Suprapubic skin (tissue), 4 donors: ENCODE data around the gene PTHLH. TPM values are rescaled to one million over a fixed set of nuclear protein-coding genes. Genes with fewer than 3 reads are reported as not detected.

Experiments
- DNase-seq, 2 donors: peaks; one replicate each; pipeline ENCODE4 v3.0.0-alpha.2; 2019; ENCODE audit warnings: low spot score in 2 of 2
- H3K27ac ChIP-seq: fragments of 200-600 bp; sonication (generic); one replicate; pipeline ENCODE4 v1.5.1; 2019
- H3K27me3 ChIP-seq: fragments of 200-600 bp; sonication (generic); one replicate; pipeline ENCODE4 v1.5.1; 2019
- H3K36me3 ChIP-seq: fragments of 200-600 bp; sonication (generic); one replicate; pipeline ENCODE4 v1.5.1; 2019
- H3K4me1 ChIP-seq: fragments of 200-600 bp; sonication (generic); one replicate; pipeline ENCODE4 v1.5.1; 2019
- H3K4me3 ChIP-seq: fragments of 200-600 bp; sonication (generic); one replicate; pipeline ENCODE4 v1.5.1; 2019; ENCODE audit warnings: mild to moderate bottlenecking
- H3K9me3 ChIP-seq: fragments of 200-600 bp; sonication (generic); one replicate; pipeline ENCODE4 v1.5.1; 2019
- CTCF ChIP-seq, 2 donors: fragments of 200-600 bp in 1 of 2; fragments of 450-650 bp in 1 of 2; sonication (generic) in 1 of 2; IDR thresholded peaks; one replicate each; pipeline ENCODE4 v1.5.1; 2016 to 2019; ENCODE audit warnings: antibody characterized with exemption in 2 of 2, mild to moderate bottlenecking in 1 of 2, moderate library complexity in 1 of 2
- EP300 ChIP-seq: sonication (generic); formaldehyde crosslinking; IDR thresholded peaks from one replicate; pipeline ENCODE4 v1.6.1; 2017; ENCODE audit warnings: antibody characterized with exemption
- POLR2A ChIP-seq, 2 donors: fragments of 450-650 bp; IDR thresholded peaks; one replicate each; pipeline ENCODE4 v1.6.1; 2017; ENCODE audit warnings: antibody characterized with exemption in 2 of 2, mild to moderate bottlenecking in 2 of 2, moderate library complexity in 2 of 2
- POLR2AphosphoS5 ChIP-seq, 3 donors: sonication (generic); formaldehyde crosslinking; IDR thresholded peaks; one replicate each; pipeline ENCODE4 v1.6.1; 2017; ENCODE audit warnings: antibody characterized with exemption in 3 of 3
- WGBS: methylation state at CpG from one replicate; pipeline ENCODE4 v1.1.5; 2018; 5-methylcytosine and 5-hydroxymethylcytosine counted together
- total RNA-seq, 4 donors: library from RNA; depleted of rRNA; stranded (reverse); fragments of >200 nt; gene quantifications; one replicate each; pipeline ENCODE4 v1.1.0, GENCODE V29; 2016

The PTHLH gene
- total RNA-seq, 4 donors from 2014 or later: 1.1 to 2.0 TPM; not detected in 2

DNA sequence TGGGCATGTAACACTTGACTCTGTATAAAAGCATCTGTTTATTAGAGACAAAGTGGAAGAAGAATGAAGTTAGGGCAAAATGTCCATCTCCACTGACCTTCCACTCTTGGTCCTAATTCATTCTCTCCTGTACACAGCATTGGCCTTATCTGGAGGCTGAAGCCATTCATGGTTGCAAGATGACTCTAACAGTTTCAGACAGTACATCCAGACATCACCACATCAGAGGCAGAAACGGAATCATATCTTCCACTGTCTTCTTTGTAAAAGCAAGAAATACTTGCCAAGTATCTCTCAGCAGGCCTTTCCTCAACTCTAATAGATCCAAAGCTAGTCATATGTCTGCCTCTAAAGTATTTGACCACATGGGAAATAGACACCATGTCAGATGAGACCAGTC is 41.1 kb downstream of the PTHLH start:
- no peaks in the 10 kb centered on the region for H3K36me3 ChIP-seq
- DNase-seq: no peak
- H3K27ac ChIP-seq: no peak overlapping the region
- H3K9me3 ChIP-seq: no peaks in the 10 kb centered on the region
- H3K4me3 ChIP-seq: no peak overlapping the region
- WGBS: 80% methylated on average over 1 of the region's 1 CpG
- H3K4me1 ChIP-seq: no peaks in the 10 kb centered on the region
- no peaks in the 10 kb centered on the region for H3K27me3 ChIP-seq
- TF ChIP-seq CTCF (IDR thresholded peaks at IDR 0.05) (no peak), POLR2AphosphoS5 (IDR thresholded peaks at IDR 0.05) (no peak), EP300 (no peak), POLR2A (IDR thresholded peaks at IDR 0.05) (no peak)

DNA sequence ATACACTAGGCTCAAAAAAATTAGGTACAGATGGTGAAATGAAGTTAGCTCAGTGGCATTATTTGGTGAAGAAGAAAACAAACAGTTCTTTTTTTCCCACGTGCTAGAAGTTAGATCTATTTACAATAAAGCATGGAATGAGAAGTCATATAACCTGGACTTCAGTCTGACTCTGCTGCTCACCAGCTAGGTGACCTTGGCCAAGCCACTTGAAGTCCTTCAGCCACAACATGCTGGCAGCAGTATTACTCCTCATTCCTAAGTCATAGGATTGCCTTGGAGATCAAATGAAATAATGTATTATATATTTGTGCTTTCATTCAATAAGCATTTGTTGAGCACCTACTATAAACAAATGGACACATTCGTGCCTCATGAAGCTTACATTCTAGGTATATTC is 45.2 kb downstream of the PTHLH start:
- H3K27me3 ChIP-seq: no peaks in the 10 kb centered on the region
- no peaks in the 10 kb centered on the region for H3K36me3 ChIP-seq
- TF ChIP-seq POLR2A (IDR thresholded peaks at IDR 0.05) (no peak), CTCF (IDR thresholded peaks at IDR 0.05) (no peak), POLR2AphosphoS5 (IDR thresholded peaks at IDR 0.05) (no peak), EP300 (no peak)
- no peak overlapping the region for H3K27ac ChIP-seq
- no peak for DNase-seq
- peaks cover under 1% of the 10 kb centered on the region for H3K4me1 ChIP-seq
- H3K9me3 ChIP-seq: no peaks in the 10 kb centered on the region
- WGBS: 82% methylated on average over 2 of the region's 2 CpGs
- no peak overlapping the region for H3K4me3 ChIP-seq

DNA sequence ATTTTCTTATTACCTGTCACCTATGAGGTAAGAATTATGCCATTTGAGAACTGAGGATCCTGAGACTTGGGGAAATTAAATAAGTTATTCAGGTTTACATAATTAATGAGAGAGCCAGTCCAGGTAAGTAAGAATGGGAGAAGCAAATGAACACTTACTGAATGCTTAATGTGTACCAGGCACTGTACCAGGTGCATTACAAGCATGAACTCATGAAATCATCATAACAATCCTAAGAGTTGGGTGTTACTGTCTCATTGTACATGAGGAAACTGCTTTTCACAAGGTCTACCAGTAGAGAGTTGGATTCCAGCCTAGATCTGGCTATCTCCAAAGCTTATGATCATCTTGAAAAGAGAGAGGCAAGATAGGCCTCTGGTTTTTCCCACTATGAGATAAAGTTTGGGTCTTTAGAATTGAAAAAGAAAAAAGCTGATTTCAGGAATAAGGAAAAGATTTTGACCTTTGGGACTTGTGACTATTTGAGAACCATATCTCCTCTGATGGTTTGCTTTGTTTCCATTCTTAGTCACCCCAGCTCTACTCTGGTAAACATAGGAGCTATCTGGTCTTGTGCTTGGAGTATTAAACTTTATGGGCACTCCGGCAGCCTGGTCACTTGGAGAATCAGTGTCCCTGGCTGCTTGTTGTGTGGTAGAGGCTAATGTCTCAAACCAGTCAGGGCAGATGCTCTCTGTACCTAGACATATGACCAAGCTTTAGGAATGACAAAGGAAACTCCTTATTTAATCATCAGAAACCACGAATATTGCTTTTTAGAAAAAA is 48.0 kb downstream of the PTHLH start:
- WGBS: 82% methylated on average over 2 of the region's 2 CpGs
- H3K4me3 ChIP-seq: no peak overlapping the region
- no peaks in the 10 kb centered on the region for H3K27me3 ChIP-seq
- H3K36me3 ChIP-seq: no peaks in the 10 kb centered on the region
- no peak for TF ChIP-seq POLR2A (IDR thresholded peaks at IDR 0.05)
- TF ChIP-seq POLR2AphosphoS5 (IDR thresholded peaks at IDR 0.05): no peak
- no peak for TF ChIP-seq CTCF (IDR thresholded peaks at IDR 0.05)
- no peak for TF ChIP-seq EP300
- no peak for DNase-seq
- no peaks in the 10 kb centered on the region for H3K9me3 ChIP-seq
- H3K4me1 ChIP-seq: peaks cover 3% of the 10 kb centered on the region
- H3K27ac ChIP-seq: no peak overlapping the region

GRCh38 chr12:27922531-27923139 is 49.9 kb downstream of the PTHLH start:
- WGBS: 57% methylated on average over 1 of the region's 1 CpG
- DNase-seq: no peak
- no peaks in the 10 kb centered on the region for H3K36me3 ChIP-seq
- H3K27me3 ChIP-seq: no peaks in the 10 kb centered on the region
- no peaks in the 10 kb centered on the region for H3K9me3 ChIP-seq
- no peak overlapping the region for H3K4me3 ChIP-seq
- peaks cover 3% of the 10 kb centered on the region for H3K4me1 ChIP-seq
- TF ChIP-seq POLR2AphosphoS5 (IDR thresholded peaks at IDR 0.05) (no peak), POLR2A (IDR thresholded peaks at IDR 0.05) (no peak), EP300 (no peak), CTCF (IDR thresholded peaks at IDR 0.05) (no peak)
- H3K27ac ChIP-seq: no peak overlapping the region

GRCh38 chr12:27919671-27920235 is 52.8 kb downstream of the PTHLH start:
- Histone ChIP-seq H3K4me1 (peaks cover 3% of the 10 kb centered on the region), H3K36me3 (no peaks in the 10 kb centered on the region), H3K27me3 (no peaks in the 10 kb centered on the region), H3K4me3 (no peak overlapping the region), H3K27ac (no peak overlapping the region), H3K9me3 (no peaks in the 10 kb centered on the region)
- WGBS: 65% methylated on average over 7 of the region's 7 CpGs
- no peak for DNase-seq
- TF ChIP-seq EP300 (no peak), CTCF (IDR thresholded peaks at IDR 0.05) (no peak), POLR2A (IDR thresholded peaks at IDR 0.05) (no peak), POLR2AphosphoS5 (IDR thresholded peaks at IDR 0.05) (no peak)
